Mesendoderm (in vitro differentiated cells): Measurements from ENCODE around the gene MANBA.
"Not testable (repeated sequence)": the region's sequence is repeated elsewhere in the genome, so short reads cannot be mapped to it uniquely, and the experiment has no call there.

Experiments used
- DNase-seq: peaks from one replicate; pipeline ENCODE4 v3.0.0; 2013
- H2AK5ac ChIP-seq: 2 replicates; pipeline ENCODE4 v1.6.1; 2013; ENCODE audit warnings: low read length, inconsistent platforms
- H2BK120ac ChIP-seq: 2 replicates; pipeline ENCODE4 v1.6.1; 2013; ENCODE audit warnings: low read depth, mild to moderate bottlenecking, low read length, moderate library complexity, mixed read lengths
- H2BK15ac ChIP-seq: replicated peaks from 2 replicates; pipeline ENCODE4 v1.6.1; 2013; ENCODE audit warnings: low read depth, mild to moderate bottlenecking, moderate library complexity
- H2BK5ac ChIP-seq: 2 replicates; pipeline ENCODE4 v1.6.1; 2013; ENCODE audit warnings: low read length, inconsistent platforms
- H3K18ac ChIP-seq: 2 replicates; pipeline ENCODE4 v1.6.1; 2013; ENCODE audit warnings: mild to moderate bottlenecking, low read length, mixed read lengths
- H3K23ac ChIP-seq: one replicate; pipeline ENCODE4 v1.6.1; 2013; ENCODE audit warnings: low read length
- H3K27ac ChIP-seq: 2 replicates; pipeline ENCODE4 v1.5.1; 2013; ENCODE audit warnings: low read depth, mild to moderate bottlenecking, inconsistent platforms, low read length, moderate library complexity
- H3K27me3 ChIP-seq: 2 replicates; pipeline ENCODE4 v1.6.1; 2013; ENCODE audit warnings: low read length, control low read depth, mild to moderate bottlenecking, inconsistent platforms; ENCODE audit not compliant: insufficient read depth, poor library complexity
- H3K36me3 ChIP-seq: 2 replicates; pipeline ENCODE4 v1.6.1; 2013; ENCODE audit warnings: low read length, inconsistent platforms; ENCODE audit not compliant: control insufficient read depth, insufficient read depth
- H3K4ac ChIP-seq: one replicate; pipeline ENCODE4 v1.6.1; 2013; ENCODE audit warnings: low read depth, mild to moderate bottlenecking, low read length, moderate library complexity
- H3K4me1 ChIP-seq: 2 replicates; pipeline ENCODE4 v1.6.1; 2013; ENCODE audit warnings: low read depth, low read length, inconsistent platforms; ENCODE audit not compliant: control insufficient read depth
- H3K4me2 ChIP-seq: 2 replicates; pipeline ENCODE4 v1.6.1; 2013; ENCODE audit warnings: low read length
- H3K4me3 ChIP-seq: 2 replicates; pipeline ENCODE4 v1.5.1; 2013; ENCODE audit warnings: mild to moderate bottlenecking, low read length
- H3K56ac ChIP-seq: one replicate; pipeline ENCODE4 v1.6.1; 2013; ENCODE audit warnings: low read length
- H3K79me1 ChIP-seq: 2 replicates; pipeline ENCODE4 v1.6.1; 2013; ENCODE audit warnings: low read length, inconsistent platforms
- H3K79me2 ChIP-seq: 2 replicates; pipeline ENCODE4 v1.6.1; 2013; ENCODE audit warnings: mild to moderate bottlenecking, low read length; ENCODE audit not compliant: control insufficient read depth, insufficient read depth
- H3K9ac ChIP-seq: 2 replicates; pipeline ENCODE4 v1.6.1; 2013; ENCODE audit warnings: low read length, inconsistent platforms
- H4K5ac ChIP-seq: one replicate; pipeline ENCODE4 v1.6.1; 2013; ENCODE audit warnings: low read length
- H4K8ac ChIP-seq: one replicate; pipeline ENCODE4 v1.6.1; 2013; ENCODE audit warnings: low read depth, mild to moderate bottlenecking, control low read depth, low read length, moderate library complexity
- WGBS: extraction: QIAGEN DNeasy Blood & Tissue Kit; methylation state at CpG from one replicate; pipeline ENCODE4 v1.1.7; 2013; ENCODE audit warnings: low lambda C conversion rate, missing lambda C conversion rate; ENCODE audit not compliant: insufficient coverage; ENCODE audit errors: extremely low coverage; 5-methylcytosine and 5-hydroxymethylcytosine counted together

Gene MANBA

DNA sequence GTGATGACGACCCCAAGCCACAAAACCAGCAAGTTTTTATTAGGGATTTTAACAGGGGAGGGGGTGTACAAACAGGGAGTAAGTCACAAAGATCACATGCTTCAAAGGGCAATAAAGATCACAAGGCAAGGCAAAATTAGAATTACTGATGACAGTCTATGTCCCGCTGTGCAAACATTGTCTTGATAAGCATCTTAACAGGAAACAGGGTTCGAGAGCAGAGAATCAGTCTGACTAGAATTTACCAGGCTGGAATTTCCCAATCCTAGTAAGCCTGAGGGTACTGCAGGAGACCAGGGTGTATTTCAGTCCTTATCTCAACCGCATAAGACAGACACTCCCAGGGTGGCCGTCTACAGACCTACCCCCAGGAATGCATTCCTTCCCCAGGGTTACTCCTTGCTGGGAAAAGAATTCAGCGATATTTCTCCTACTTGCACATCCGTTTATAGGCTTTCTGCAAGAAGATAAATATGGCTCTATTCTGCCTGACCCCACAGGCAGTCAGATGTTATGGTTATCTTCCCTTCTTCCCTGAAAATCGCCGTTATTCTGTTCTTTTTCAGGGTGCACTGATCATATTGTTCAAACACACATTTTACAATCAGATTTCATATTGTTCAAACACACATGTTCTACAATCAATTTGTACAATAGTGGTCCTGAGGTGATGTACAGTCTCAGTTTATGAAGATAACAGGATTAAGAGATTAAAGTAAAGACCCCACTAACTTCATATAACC is 41.8 kb downstream of the MANBA start:
- not testable (repeated sequence) for H2BK5ac ChIP-seq, H3K18ac ChIP-seq, H3K23ac ChIP-seq, H3K36me3 ChIP-seq, H3K56ac ChIP-seq, H3K9ac ChIP-seq, H3K79me2 ChIP-seq, H4K8ac ChIP-seq, H3K4ac ChIP-seq, H3K27me3 ChIP-seq, H3K27ac ChIP-seq, H3K4me2 ChIP-seq, H3K79me1 ChIP-seq, H3K4me3 ChIP-seq, H4K5ac ChIP-seq, H2BK15ac ChIP-seq, H2BK120ac ChIP-seq, H3K4me1 ChIP-seq, H2AK5ac ChIP-seq
- peak; percentile 22 for DNase-seq
- WGBS = no CpG with 5 or more reads among the region's 9 CpGs

DNA sequence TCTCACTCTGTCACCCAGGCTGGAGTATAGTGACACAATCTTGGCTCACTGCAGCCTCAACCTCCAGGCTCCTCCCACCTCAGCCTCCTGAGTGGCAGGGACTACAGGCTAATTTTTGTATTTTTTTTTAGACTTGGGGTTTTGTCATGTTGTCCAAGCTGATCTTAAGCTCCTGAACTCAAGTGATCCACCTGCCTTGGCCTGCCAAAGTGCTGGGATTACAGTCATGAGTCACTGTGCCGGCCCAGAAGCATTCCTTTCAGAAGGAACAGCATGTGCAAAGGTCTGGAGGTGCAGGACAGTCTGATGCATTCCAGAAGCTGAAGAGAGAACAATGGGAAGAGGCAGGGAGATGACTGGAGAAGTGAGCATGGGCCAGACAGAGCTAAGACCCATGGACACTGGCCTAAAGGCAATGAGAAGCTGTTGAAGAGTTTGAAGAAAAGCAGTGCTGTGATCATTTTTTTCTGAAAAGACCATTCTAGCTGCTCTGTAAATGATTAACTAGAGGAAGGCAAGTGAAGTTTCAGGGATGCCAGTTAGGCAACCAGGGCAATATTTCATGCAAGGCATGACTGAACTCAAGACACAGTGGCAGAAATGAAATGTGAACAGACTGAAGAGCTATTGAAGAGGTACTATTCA is 43.2 kb downstream of the MANBA start:
- no peak overlapping the region for H2BK5ac ChIP-seq
- no peak overlapping the region for H3K18ac ChIP-seq
- WGBS = no CpG with 5 or more reads among the region's 1 CpG
- H3K9ac ChIP-seq = no peak overlapping the region
- H3K4me2 ChIP-seq = no peak overlapping the region
- no peaks in the 10 kb centered on the region for H3K79me1 ChIP-seq
- no peak for DNase-seq
- H3K4ac ChIP-seq = no peak overlapping the region
- H3K27me3 ChIP-seq = no peaks in the 10 kb centered on the region
- H3K23ac ChIP-seq = no peak overlapping the region
- no peak overlapping the region for H3K56ac ChIP-seq
- no peak overlapping the region for H2AK5ac ChIP-seq
- no peak overlapping the region for H3K27ac ChIP-seq
- H3K36me3 ChIP-seq = no peaks in the 10 kb centered on the region
- H3K4me1 ChIP-seq = no peaks in the 10 kb centered on the region
- no peak overlapping the region for H3K4me3 ChIP-seq
- H4K8ac ChIP-seq = no peak overlapping the region
- H2BK120ac ChIP-seq = no peak overlapping the region
- no peaks in the 10 kb centered on the region for H3K79me2 ChIP-seq
- H2BK15ac ChIP-seq = no peak overlapping the region
- no peak overlapping the region for H4K5ac ChIP-seq

DNA sequence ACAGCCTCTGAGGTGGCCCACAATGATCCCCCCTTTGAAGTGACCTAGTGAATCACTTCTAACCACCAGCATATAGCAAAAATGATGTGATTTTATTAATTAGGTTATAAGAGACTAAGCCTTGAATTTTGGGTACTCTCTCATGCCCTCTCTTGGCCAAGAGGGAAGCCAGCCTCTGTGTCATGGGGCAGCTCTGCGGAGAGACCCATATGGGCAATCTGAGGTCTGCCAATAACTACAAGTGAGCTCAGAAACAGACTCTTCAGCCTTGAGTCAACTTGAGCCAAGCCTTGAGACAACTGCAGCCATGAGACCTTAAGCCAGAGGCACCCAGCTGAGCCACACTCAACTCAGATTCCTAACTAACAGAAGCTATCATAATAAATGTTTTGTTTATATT is 45.7 kb downstream of the MANBA start:
- H2BK120ac ChIP-seq = no peak overlapping the region
- H3K4me2 ChIP-seq = no peak overlapping the region
- no peak overlapping the region for H2BK5ac ChIP-seq
- H3K18ac ChIP-seq = no peak overlapping the region
- H4K5ac ChIP-seq = no peak overlapping the region
- no peaks in the 10 kb centered on the region for H3K27me3 ChIP-seq
- H3K4ac ChIP-seq = no peak overlapping the region
- H3K79me1 ChIP-seq = no peaks in the 10 kb centered on the region
- H3K9ac ChIP-seq = no peak overlapping the region
- no peaks in the 10 kb centered on the region for H3K4me1 ChIP-seq
- no CpG with 5 or more reads among the region's 1 CpG for WGBS
- H3K56ac ChIP-seq = no peak overlapping the region
- H2BK15ac ChIP-seq = no peak overlapping the region
- no peak overlapping the region for H3K23ac ChIP-seq
- H3K4me3 ChIP-seq = no peak overlapping the region
- peak; percentile 45 for DNase-seq
- H3K27ac ChIP-seq = no peak overlapping the region
- H4K8ac ChIP-seq = no peak overlapping the region
- no peak overlapping the region for H2AK5ac ChIP-seq
- H3K36me3 ChIP-seq = no peaks in the 10 kb centered on the region
- H3K79me2 ChIP-seq = no peaks in the 10 kb centered on the region

DNA sequence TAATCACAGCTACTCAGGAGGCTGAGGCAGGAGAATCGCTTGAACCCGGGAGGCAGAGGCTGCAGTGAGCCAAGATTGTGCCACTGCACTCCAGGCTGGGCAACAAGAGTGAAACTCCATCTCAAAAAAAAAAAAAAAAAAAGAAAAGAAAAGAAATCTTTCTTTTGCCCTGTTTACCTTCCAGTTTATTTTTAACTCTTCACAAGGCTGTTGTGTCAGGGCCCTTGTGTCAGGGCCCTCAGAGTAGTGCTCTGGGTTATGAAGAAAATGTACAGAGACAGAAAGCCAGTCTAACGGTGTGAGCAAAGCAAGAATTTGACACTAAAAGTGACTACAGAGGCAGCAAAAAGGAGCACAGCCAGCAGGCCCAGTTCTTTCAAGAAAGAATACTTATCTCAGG is 47.0 kb downstream of the MANBA start:
- H4K8ac ChIP-seq, DNase-seq, H3K56ac ChIP-seq, H3K4ac ChIP-seq, H3K79me2 ChIP-seq, H2BK5ac ChIP-seq, H4K5ac ChIP-seq, H3K36me3 ChIP-seq, H2AK5ac ChIP-seq, H3K4me2 ChIP-seq, H3K27ac ChIP-seq, H3K18ac ChIP-seq, H3K9ac ChIP-seq, H3K79me1 ChIP-seq, H3K23ac ChIP-seq, H3K27me3 ChIP-seq, H3K4me3 ChIP-seq, H2BK120ac ChIP-seq, H3K4me1 ChIP-seq, H2BK15ac ChIP-seq: not testable (repeated sequence)
- no CpG with 5 or more reads among the region's 3 CpGs for WGBS

DNA sequence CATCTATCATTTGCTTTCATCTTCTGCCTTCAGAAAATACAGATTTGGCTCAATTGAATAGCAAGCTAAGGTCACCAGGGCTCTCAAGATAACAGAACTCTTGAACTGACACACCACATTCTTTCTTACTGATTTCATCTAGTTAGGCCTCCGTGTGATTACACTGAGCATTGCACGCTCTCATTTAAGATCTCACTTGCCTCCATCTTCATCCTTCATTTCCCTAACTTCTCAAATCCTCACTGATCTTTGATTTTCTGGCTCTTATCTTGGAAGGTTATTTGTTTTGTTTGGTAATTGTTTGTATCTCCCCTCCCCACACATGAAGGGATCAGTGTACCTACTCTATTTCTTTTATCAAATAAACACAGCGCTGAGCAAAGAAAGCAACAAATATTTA is 47.7 kb downstream of the MANBA start:
- H3K18ac ChIP-seq = no peak overlapping the region
- no peaks in the 10 kb centered on the region for H3K79me1 ChIP-seq
- no peaks in the 10 kb centered on the region for H3K27me3 ChIP-seq
- H3K4me3 ChIP-seq = no peak overlapping the region
- no peak overlapping the region for H2AK5ac ChIP-seq
- no peak overlapping the region for H3K9ac ChIP-seq
- H3K79me2 ChIP-seq = no peaks in the 10 kb centered on the region
- no peak overlapping the region for H3K27ac ChIP-seq
- WGBS = no CpG with 5 or more reads among the region's 3 CpGs
- no peak overlapping the region for H3K56ac ChIP-seq
- H4K5ac ChIP-seq = no peak overlapping the region
- no peak overlapping the region for H2BK15ac ChIP-seq
- H2BK5ac ChIP-seq = no peak overlapping the region
- H3K4ac ChIP-seq = no peak overlapping the region
- no peaks in the 10 kb centered on the region for H3K4me1 ChIP-seq
- H3K4me2 ChIP-seq = no peak overlapping the region
- no peaks in the 10 kb centered on the region for H3K36me3 ChIP-seq
- no peak overlapping the region for H3K23ac ChIP-seq
- DNase-seq = peak; percentile 83
- H4K8ac ChIP-seq = no peak overlapping the region
- no peak overlapping the region for H2BK120ac ChIP-seq

DNA sequence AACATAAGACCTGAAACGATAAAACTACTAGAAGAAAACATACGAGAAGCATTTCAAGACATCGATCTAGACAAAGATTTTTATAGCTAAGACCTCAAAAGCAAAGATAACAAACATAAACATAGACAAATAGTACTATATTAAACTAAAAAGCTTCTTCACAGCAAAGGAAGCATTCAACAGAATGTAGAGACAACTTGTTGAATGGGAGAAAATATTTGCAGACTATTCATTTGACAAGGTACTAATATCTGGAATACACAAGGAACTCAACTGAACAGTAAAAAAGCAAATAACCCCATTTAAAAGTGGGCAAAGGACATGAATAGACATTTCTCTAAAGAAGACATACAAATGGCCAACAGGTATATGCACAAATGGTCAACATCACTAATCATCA is 49.8 kb downstream of the MANBA start:
- WGBS = no CpG with 5 or more reads among the region's 3 CpGs
- H2BK5ac ChIP-seq = no peak overlapping the region
- no peaks in the 10 kb centered on the region for H3K27me3 ChIP-seq
- no peak overlapping the region for H2AK5ac ChIP-seq
- H3K23ac ChIP-seq = no peak overlapping the region
- no peak overlapping the region for H3K4me2 ChIP-seq
- no peak overlapping the region for H3K4ac ChIP-seq
- no peaks in the 10 kb centered on the region for H3K79me2 ChIP-seq
- no peak overlapping the region for H3K56ac ChIP-seq
- no peak overlapping the region for H3K9ac ChIP-seq
- no peak overlapping the region for H4K5ac ChIP-seq
- no peak overlapping the region for H3K18ac ChIP-seq
- H3K36me3 ChIP-seq = no peaks in the 10 kb centered on the region
- H3K4me3 ChIP-seq = no peak overlapping the region
- no peak for DNase-seq
- H4K8ac ChIP-seq = no peak overlapping the region
- no peaks in the 10 kb centered on the region for H3K4me1 ChIP-seq
- no peak overlapping the region for H2BK15ac ChIP-seq
- H3K79me1 ChIP-seq = no peaks in the 10 kb centered on the region
- no peak overlapping the region for H2BK120ac ChIP-seq
- no peak overlapping the region for H3K27ac ChIP-seq
